Spleen (tissue), 7 donors: Measurements from ENCODE around the gene TCL1A.

Experiments used
- POLR2A ChIP-seq, 3 donors: fragments of 450-650 bp; IDR thresholded peaks; one replicate each; pipeline ENCODE4 v1.5.1; 2017; ENCODE audit warnings: antibody characterized with exemption in 3 of 3, mild to moderate bottlenecking in 1 of 3
- TF ChIP-seq, protein P1 (sequence below), 11 experiments: fragments of 200-600 bp in 7 of 11; fragments of 450-650 bp in 4 of 11; sonication (generic) in 4 of 11; IDR thresholded peaks in 8 of 11; conservative IDR thresholded peaks in 3 of 11; 1 replicate in 7 of 11; 2 replicates in 4 of 11; pipeline versions ENCODE4 v1.4.0 to v1.8.0; 2016 to 2021; ENCODE audit warnings: antibody characterized with exemption in 11 of 11, inconsistent platforms in 4 of 11, mild to moderate bottlenecking in 1 of 11
- donor health status: DM: no; HTN: no; CAD: no; lungs with moderate emphysema.
- donor health status: DM: no; HTN: no; CAD: no.
- donor health status: DM: no; HTN: no; CAD: no.

DNA sequence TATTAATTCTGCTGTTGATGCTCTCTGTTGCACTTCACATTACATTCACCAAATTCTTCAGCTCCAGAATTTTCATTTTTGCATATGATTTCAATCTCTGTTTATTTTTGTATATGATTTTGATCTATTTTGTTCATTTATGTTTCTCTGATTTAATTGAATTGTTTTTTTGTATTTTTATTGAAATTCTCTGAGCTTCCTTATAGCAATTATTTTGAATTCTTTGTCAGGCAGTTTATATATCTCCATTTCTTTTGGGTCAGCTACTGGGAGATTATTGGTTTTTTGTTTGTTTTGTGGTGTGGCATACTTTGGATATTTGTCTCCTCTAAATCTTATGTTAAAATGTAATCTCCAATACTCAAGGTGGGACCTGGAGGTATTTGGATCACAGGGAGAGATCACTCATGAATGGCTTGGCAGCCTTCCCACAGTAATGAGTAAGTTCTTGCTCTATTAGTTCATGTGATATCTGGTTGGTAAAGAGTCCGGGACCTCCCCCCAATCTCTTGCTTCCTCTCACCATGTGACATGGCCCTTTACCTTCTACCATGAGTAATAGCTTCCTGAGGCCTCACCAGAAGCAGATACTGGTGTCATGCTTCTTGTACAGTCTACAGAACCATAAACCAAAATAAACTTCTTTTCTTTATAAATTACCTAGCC lies 8.7 kb upstream of the TCL1A start:
- no peak for TF ChIP-seq POLR2A (IDR thresholded peaks at IDR 0.05)
- TF ChIP-seq, protein P1, sequence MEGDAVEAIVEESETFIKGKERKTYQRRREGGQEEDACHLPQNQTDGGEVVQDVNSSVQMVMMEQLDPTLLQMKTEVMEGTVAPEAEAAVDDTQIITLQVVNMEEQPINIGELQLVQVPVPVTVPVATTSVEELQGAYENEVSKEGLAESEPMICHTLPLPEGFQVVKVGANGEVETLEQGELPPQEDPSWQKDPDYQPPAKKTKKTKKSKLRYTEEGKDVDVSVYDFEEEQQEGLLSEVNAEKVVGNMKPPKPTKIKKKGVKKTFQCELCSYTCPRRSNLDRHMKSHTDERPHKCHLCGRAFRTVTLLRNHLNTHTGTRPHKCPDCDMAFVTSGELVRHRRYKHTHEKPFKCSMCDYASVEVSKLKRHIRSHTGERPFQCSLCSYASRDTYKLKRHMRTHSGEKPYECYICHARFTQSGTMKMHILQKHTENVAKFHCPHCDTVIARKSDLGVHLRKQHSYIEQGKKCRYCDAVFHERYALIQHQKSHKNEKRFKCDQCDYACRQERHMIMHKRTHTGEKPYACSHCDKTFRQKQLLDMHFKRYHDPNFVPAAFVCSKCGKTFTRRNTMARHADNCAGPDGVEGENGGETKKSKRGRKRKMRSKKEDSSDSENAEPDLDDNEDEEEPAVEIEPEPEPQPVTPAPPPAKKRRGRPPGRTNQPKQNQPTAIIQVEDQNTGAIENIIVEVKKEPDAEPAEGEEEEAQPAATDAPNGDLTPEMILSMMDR (IDR thresholded peaks at IDR 0.05 in 8 of 11, conservative IDR thresholded peaks at IDR 0.05 in 3 of 11) = no peak
